ENCODE results near the gene LMTK3. TPM values are rescaled to one million over a fixed set of nuclear protein-coding genes. Genes with fewer than 3 reads are reported as not detected.

LMTK3 gene
- total RNA-seq, 1 donor from 2014 or later: 1.1 TPM

DNA sequence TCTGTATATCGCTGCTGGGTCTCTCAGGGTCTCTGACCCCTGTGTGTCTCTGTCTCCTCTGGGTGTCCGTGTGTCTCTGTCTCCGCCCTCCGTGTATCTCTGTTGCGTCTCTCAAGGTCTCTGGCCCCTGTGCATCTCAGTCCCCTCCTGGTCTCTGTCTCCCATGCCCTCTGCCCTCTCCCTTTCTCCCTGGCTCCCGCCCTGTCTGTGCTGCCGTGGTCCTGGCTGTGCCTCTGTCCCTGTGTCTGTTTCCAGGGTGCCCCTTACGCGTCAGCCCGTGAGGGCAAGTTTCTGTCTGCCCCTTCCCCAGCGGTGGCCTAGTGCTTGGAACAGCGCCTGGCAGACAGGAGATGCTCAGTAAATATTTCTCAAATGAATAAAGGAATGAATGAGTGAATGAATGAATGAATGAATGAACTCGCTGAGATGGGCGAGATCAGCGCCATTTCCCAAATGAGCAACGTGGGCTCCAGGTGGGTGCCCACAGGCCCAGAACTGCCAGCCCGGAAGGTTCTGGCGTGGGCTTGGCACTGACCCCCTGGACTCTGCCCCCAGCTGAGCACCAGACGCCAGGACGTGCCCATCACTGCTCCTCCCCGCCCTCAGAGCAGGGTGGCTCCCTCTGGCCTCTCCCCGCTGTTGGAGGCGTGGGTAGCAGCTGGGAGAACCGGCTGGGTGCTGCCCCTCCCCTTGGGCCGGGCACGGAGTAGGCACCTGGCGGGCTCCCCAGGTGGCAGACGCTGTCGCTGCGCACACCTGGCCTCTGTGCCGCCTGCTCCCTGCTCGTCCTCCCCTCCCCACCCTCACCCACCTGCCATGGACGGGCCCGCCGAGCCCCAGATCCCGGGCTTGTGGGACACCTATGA is 40.0 kb upstream of the LMTK3 start, which contains the start of gene SULT2B1:
Gene SULT2B1 (plus strand): TSS at position 736 of the 866 bp plus-strand sequence. CDS start 81 bp downstream, at position 817.
- no peak for DNase-seq
- Histone ChIP-seq H3K4me1 (no peaks in the 10 kb centered on the region), H3K9me3 (replicated peaks) (no peaks in the 10 kb centered on the region), H3K27ac (replicated peaks) (no peak within 1 kb of the TSS), H3K36me3 (no peaks in the 10 kb centered on the region), H3K27me3 (ENCODE audit: low read depth) (peaks cover 74% of the 10 kb centered on the region), H3K4me3 (no peak within 1 kb of the TSS)
- intact Hi-C loops (cut with micrococcal nuclease): no loop called here
- TF ChIP-seq CTCF (IDR thresholded peaks at IDR 0.05; ENCODE audit: borderline replicate concordance): no peak

DNA sequence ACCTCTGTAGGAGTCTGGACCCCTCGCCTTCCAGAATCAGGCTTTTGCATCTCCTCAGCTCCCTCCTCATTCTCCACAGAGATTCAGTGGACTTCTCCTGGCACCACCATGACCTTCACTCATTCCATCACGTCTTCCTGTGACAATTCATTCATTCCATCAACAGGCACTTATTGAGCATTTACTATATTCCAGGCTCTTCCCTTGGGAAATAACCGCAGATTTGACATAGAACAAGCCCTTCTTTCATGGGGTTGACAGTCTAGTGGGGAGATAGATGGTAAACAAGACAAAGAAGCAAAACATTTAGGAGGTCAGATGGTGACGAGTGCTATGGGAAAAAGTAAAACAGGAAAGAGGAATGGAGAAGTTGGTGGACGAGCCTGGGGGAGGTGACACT is 37.7 kb upstream of the LMTK3 start:
- H3K9me3 ChIP-seq (replicated peaks): no peaks in the 10 kb centered on the region
- TF ChIP-seq CTCF (IDR thresholded peaks at IDR 0.05; ENCODE audit: borderline replicate concordance): no peak
- H3K36me3 ChIP-seq: no peaks in the 10 kb centered on the region
- no peak for DNase-seq
- H3K27ac ChIP-seq (replicated peaks): no peak overlapping the region
- H3K27me3 ChIP-seq (ENCODE audit: low read depth): peaks cover 90% of the 10 kb centered on the region
- H3K4me3 ChIP-seq: no peak overlapping the region
- H3K4me1 ChIP-seq: no peaks in the 10 kb centered on the region
- intact Hi-C loops (cut with micrococcal nuclease): no loop called here

GRCh38 chr19:48548253-48548911 is 36.7 kb upstream of the LMTK3 start:
- DNase-seq: no peak
- H3K27me3 ChIP-seq (ENCODE audit: low read depth): peaks cover 87% of the 10 kb centered on the region
- H3K27ac ChIP-seq (replicated peaks): no peak overlapping the region
- no peak overlapping the region for H3K4me3 ChIP-seq
- intact Hi-C loops (cut with micrococcal nuclease): no loop called here
- no peaks in the 10 kb centered on the region for H3K36me3 ChIP-seq
- no peaks in the 10 kb centered on the region for H3K4me1 ChIP-seq
- H3K9me3 ChIP-seq (replicated peaks): no peaks in the 10 kb centered on the region
- TF ChIP-seq CTCF (IDR thresholded peaks at IDR 0.05; ENCODE audit: borderline replicate concordance): no peak

DNA sequence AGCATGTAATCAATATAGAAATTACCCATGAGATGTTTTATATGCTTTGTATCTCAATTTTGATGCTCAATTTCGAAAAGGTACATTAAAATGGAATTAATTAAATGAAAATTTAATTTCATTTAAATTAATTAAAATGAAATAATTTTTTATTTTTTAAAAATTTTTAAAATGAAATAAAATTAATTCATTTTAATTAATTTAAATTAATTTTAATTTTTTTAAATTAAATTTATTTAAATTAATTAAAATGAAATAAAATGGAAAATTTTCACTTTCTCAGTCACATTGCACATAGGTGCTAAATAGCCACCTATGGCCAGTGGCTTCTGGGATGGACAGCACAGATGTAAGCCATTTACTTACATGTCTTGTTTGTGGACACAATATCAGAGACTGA is 36.1 kb upstream of the LMTK3 start:
- intact Hi-C loops (cut with micrococcal nuclease): no loop called here
- no peak for TF ChIP-seq CTCF (IDR thresholded peaks at IDR 0.05; ENCODE audit: borderline replicate concordance)
- Histone ChIP-seq H3K4me3 (no peak overlapping the region), H3K27ac (replicated peaks) (no peak overlapping the region), H3K36me3 (no peaks in the 10 kb centered on the region), H3K27me3 (ENCODE audit: low read depth) (peaks cover 80% of the 10 kb centered on the region), H3K4me1 (no peaks in the 10 kb centered on the region), H3K9me3 (replicated peaks) (no peaks in the 10 kb centered on the region)
- DNase-seq: no peak

- no peak overlapping the region for H3K27ac ChIP-seq (replicated peaks)
- H3K4me3 ChIP-seq: no peak overlapping the region
- intact Hi-C loops (cut with micrococcal nuclease): no loop called here
- H3K27me3 ChIP-seq (ENCODE audit: low read depth): peaks cover 54% of the 10 kb centered on the region
- H3K4me1 ChIP-seq: no peaks in the 10 kb centered on the region
- no peak for TF ChIP-seq CTCF (IDR thresholded peaks at IDR 0.05; ENCODE audit: borderline replicate concordance)
- no peaks in the 10 kb centered on the region for H3K36me3 ChIP-seq
- no peaks in the 10 kb centered on the region for H3K9me3 ChIP-seq (replicated peaks)
- DNase-seq: no peak
Observed at GRCh38 chr19:48544856-48545750, 33.5 kb upstream of the LMTK3 start.

Data from left ventricle myocardium inferior (tissue), 1 donor.